Measurements from ENCODE around the gene NRIP1.
"Not testable (repeated sequence)": the region's sequence is repeated elsewhere in the genome, so short reads cannot be mapped to it uniquely, and the experiment has no call there.

The NRIP1 gene

DNA sequence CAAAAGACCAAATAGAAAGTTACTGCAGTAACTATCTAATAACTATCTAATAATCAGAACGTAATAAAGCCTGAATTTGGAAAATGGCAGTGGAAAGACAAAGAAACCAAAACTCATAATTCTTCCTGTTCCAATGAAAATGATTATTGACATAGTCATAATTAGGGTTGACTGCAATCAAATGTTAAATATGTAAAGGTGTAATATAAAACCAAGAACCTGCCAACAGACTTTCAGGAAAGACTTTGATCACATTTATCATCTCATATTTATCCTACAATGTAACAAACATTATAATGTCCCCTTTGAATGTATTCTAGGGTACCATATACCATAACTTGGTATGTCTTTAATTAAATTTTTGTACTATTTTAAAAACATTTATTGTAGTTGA is 26.9 kb downstream of the NRIP1 start:
- no peak for DNase-seq (ENCODE audit: low spot score)

DNA sequence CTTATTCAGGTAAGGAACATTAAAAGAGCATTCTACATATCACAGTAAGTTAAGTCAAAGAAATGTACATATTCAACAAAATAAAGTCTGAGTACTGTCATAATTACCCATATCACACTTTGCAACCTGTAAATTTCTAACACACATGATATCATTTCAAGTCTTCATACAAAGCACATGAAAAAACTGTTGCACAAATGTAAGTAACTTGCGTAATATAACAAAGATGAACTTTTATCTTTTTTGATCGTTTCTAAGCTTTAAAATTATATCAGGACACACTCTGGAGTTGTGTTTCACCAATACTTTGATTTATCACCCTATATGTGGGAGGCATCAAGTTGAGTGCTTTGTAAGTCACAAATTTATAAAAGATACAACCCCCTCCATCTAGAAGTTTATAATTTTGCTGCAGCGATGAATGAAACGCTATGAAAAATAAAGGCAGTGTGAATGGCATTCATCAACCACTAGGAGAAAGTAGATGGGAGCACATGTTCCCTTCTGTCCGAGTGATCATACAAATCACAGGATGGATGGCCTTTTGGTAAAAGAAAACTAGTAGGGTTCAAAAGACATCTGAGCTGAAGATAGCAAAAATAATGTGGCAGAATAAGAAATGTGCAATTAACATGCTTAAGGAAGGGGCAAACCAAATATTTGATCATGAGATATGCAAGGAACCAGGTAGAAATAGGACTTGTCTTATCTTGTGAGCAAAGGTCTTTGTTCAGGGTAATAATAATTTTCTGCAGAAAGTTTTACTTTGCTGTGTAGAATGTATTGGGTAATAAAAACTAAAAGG is 27.5 kb downstream of the NRIP1 start:
- no peak for DNase-seq (ENCODE audit: low spot score)

DNA sequence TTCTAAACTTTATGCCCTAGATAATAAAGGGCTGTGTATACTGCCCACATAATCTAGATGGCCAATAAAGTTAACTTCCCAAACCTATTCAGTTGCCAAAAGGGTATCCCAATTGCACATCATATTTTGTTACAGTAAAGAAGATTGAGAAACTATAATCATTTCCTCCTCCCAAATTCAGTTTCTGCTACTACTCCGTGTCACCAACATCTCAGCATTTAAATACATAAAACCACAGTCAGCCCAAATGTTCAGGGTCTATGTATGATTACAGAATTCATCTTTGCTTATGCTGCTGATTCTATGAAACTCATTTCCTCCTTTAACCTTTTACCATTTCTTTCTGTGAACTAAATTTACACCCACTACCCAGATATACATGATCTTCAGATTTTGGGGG is 28.6 kb downstream of the NRIP1 start:
- DNase-seq (ENCODE audit: low spot score): no peak

DNA sequence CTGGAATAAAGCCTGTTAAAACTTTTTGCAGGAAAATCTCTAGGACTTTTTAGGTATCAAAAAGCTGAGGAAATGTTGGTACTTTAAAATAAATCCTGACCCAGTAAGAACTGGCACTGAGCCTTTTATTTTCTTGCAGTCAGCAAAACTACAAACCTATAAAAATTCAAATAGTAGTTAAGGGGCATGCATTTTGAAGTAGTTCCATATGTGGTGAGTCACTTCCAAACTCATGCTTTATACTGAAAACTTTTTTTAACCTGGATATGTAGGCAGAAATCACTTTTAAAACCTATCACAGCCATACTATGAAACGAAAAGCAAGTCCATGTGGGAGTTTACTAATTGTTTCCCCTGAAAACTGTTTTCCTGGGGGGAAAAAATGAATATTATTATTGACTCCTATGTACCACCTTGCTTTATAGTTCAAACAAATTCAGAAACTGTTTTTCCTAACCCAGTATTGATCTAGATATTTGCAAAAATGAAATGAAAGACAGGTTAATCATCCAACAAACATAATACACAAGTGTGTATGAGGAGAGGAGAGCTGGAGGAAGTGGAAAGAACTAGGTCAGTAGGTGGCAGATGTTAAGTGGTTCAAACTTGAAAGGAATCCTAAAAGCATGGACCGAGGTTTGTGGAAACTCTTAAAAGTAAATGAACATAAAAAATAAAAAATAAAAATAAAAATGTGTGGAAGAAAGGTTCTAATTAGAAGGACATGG is 30.5 kb downstream of the NRIP1 start:
- peak; percentile 46 for DNase-seq (ENCODE audit: low spot score)

DNA sequence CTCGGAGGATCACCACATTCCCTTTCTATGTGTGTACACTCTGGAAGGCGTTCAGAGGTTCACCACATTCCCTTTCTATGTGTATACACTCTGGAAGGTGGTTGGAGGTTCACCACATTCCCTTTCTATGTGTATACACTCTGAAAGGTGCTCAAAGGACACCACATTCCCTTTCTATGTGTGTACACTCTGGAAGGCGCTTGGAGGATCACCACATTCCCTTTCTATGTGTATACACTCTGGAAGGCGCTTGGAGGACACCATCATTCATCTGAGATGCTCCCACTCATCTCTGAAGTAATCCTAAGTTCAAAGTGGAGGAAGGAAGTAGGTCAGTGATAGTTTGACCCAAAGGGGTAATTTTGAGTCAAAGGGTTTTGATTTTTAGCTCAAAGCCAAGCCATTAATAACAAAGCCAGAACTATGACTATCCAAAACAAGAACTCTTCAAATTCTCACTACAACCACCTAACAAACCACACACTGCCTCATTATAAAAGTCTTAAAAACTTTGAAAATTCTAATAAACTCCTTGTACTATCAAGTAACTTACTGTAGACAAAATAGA is 32.9 kb downstream of the NRIP1 start:
- peak; percentile 9 for DNase-seq (ENCODE audit: low spot score)

DNA sequence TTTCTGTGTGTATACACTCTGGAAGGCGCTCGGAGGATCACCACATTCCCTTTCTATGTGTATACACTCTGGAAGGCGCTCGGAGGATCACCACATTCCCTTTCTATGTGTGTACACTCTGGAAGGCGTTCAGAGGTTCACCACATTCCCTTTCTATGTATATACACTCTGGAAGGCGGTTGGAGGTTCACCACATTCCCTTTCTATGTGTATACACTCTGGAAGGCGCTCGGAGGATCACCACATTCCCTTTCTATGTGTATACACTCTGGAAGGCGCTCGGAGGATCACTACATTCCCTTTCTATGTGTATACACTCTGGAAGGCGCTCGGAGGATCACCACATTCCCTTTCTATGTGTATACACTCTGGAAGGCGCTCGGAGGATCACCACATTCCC is 33.4 kb downstream of the NRIP1 start:
- not testable (repeated sequence) for DNase-seq (ENCODE audit: low spot score)

DNA sequence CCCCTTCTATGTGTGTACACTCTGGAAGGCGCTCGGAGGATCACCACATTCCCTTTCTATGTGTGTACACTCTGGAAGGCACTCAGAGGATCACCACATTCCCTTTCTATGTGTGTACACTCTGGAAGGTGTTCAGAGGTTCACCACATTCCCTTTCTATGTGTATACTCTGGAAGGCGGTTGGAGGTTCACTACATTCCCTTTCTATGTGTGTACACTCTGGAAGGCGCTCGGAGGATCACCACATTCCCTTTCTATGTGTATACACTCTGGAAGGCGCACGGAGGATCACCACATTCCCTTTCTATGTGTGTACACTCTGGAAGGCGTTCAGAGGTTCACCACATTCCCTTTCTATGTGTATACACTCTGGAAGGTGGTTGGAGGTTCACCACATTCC is 33.9 kb downstream of the NRIP1 start:
- not testable (repeated sequence) for DNase-seq (ENCODE audit: low spot score)

DNA sequence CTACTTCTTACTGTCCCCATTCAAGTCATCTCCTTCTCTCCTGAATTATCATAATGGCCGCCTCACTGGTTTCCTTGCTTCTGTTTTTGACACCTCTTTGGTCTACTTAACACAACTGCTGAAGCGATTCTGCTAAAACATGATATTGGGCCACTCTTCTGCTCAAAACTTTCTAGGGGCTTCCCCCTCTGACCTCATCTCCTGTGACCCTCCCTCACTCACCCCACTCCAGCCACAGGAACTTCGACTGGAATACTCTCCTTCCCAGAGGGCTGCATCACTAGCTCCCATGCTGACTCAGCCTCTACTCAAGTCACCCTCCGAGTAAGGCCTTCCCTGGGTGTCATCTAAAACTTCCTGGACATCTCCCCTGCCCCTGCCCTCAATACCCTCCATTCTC is 35.7 kb downstream of the NRIP1 start:
- no peak for DNase-seq (ENCODE audit: low spot score)

DNA sequence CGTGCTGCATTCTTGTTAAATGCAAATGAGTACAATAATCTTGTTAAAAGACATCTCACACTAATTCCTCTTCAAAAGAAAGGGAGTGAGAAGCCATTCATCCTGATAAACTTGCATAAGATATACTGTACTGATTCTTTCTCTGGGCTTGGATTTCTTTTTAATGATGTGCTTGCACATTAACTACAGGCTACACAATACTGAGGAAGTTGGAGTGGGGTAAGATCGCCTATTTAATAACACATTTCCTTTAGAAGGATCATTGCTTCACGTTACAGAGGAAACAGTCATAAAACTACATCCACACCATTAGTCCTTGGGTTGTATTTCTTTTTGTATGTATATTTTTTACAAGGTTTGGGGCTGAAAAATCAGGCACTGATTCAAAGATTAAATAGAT is 36.6 kb downstream of the NRIP1 start:
- DNase-seq (ENCODE audit: low spot score): no peak

DNA sequence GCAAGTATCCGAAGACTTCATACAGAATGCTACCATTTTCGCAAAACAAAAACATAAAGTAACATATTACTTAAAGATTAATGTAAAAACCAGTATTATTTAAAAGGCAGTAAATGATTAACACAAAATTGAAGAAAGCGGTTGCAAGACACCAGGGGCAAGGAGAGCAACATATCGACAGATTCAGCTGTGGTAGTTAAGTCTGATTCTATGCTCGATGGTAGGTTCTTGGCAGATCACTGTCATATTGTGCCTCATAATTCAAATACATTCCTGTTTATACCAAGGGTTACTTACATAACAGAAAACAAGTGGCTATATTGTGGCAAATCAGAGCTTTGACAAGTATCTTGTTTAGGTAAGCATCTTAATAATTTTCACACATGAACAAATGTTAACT is 37.7 kb downstream of the NRIP1 start:
- no peak for DNase-seq (ENCODE audit: low spot score)

DNA sequence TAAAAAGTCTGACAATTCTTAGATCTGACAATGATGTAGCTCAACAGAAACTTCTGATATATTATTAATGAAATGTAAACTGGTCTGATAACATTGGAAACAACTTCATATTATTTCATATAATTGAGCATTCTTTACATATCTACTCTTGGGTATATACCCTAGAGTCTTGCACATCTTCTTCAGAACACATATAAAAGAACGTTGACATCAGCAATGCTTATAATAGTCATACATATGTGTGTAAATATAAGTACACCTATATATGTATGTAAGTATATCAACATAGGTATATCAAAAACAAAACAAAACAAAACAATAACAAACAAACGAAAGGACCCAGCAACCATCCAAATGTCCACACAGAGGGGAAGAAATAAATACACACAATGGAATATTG is 38.4 kb downstream of the NRIP1 start:
- DNase-seq (ENCODE audit: low spot score): no peak

DNA sequence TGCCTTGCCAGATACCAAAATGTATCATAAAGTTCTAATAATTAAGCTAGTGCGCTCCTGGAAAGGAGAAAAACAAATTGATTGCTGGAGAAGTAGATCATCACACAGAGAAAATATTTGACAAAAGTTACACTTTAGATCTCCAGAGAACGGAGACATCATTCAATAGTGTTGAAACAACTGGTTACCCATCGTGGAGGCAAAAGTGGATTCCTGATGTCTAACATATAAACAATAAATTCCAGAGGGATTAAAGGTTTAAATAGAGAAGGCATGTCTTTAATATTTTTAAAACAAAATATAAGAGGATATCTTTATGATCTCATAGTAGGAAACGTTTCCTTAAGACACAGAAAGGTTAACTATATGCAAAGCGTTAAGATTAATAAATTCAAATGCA is 41.0 kb downstream of the NRIP1 start:
- DNase-seq (ENCODE audit: low spot score): no peak

DNA sequence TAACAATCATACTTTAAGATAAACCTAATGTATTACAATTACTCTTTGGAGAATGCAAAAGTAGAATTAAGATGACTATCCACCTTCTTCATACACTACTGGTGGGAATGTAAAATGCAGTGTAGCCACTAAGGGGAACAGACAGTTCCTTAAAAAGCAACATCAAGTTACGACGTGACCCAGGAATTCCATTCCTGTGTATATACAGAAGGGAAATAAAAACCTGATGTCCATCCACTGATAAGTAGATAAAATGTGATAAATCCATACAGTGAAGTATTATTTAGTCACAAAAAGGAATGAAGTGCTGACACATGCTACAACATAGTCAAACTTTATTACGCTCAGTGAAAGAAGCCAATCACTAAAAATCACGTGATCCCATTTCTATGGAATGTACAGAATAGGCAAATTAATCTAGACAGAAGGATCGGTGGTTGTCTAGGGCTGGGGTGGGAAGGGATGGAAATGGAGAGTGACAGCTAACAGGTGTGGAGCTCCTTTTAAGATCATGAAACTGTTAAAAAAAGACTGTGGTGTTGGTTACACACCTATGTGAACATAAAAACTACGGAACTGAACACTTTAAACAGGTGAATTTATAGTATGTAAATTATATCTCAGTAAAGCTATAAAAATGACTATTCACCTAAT is 42.1 kb downstream of the NRIP1 start:
- DNase-seq (ENCODE audit: low spot score): no peak

DNA sequence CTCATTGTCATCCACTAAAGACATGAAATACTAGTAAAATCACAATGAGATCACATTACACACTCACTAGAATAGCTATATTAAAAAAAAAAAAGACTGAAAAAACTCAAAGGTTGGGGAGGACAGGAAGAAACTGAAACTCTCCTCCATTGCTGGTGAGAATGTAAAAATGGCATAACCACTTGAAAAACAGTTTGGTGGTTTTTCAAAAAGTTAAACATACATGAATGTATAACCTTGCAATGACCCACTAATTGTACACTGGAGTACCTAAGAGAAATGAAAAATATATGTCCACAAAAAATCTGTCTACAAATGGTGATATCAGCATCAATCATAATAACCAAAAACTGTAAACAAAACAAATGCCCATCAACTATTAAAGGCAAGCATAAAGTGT is 44.0 kb downstream of the NRIP1 start:
- no peak for DNase-seq (ENCODE audit: low spot score)

DNA sequence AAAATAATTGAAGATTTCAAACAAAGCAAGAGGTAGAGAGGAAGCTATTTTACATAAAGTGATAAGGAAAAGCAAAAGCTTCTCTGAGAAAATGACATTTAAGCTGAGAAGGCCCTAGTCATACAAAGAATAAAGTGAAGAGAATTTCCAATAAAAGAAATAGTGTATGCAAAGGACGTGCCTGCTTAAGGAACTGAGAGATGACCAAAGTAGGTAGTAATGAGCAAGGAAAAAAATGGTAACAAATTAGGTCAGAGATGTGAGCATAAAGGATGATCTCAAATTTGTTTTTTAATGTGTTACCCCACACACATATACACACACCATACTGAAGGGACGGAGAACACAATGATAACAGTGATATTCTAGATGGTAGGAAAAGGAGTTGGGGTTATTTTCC is 46.4 kb downstream of the NRIP1 start:
- DNase-seq (ENCODE audit: low spot score): no peak

DNA sequence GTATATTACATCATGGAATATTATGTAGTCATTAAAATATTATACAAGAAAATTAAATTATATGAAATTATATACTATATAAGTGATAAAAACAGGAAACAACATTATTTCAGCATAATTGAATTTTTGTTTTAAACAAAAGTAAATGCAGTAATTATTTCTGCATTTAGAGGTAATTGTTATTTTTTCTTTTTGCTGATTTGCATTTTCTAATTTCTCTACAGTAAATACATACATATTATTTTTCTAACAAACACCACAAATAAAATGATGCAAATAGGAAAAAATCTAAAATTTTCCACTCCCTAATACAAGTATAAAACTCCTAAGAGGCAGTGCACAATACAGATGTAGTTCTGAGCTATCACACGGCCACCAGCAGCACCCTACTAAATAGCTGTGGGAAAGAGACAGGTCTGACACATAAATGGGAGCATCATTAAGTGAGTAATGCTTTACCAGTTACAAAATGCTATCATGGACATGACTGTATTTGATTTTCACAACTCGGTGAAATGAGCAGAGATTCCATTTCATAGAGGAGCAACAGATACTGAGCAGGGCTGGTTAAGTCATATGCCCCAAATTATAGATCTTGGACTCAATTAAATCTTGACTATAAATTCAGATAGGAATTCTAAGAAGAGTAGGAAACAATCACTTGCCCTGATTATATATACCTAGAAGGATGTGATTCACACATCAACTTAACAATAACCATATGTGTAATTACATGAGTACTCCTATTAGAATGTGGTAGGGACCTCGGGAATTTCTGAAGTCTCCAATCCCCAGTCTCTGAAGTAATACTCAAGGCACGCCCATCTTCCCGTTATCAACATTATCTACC is 49.0 kb downstream of the NRIP1 start:
- peak; percentile 76 for DNase-seq (ENCODE audit: low spot score)

DNA sequence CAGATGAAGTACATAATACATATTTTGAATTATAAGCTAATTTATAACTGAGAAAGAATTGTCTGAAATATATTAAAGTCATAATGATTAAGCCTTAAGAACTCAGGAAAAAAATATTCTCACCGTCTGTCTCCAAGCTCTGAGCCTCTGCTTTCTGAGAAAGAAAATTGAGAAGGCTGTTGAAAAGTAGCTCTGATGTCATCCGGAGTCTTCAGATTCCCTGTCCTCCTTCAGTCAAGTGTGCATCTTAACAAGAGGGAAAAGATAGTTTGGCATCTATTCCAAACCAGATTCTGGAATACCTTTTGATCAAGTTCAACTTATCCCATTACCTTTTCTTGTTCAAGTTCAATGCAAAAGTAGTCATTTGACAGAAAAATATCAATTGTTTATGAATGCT is 50.6 kb downstream of the NRIP1 start:
- DNase-seq (ENCODE audit: low spot score): no peak

DNA sequence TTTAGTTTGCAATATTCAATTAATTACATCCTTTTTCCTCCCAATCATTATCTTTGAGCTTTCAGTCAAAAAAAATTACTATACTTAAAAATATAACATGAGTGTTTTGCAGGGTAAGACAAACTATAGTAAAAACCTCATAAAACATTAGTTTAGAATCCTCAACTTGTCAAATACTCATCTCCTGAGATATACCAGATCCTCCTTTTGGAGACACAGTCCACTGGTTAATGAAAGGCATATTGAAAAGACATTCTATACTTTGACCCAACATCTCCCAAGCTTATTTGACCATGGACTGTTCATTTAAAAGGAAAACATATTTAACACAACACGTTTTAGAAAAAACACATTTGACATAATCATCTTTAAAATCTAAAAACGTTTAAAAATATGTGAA is 52.8 kb downstream of the NRIP1 start:
- DNase-seq (ENCODE audit: low spot score): no peak

DNA sequence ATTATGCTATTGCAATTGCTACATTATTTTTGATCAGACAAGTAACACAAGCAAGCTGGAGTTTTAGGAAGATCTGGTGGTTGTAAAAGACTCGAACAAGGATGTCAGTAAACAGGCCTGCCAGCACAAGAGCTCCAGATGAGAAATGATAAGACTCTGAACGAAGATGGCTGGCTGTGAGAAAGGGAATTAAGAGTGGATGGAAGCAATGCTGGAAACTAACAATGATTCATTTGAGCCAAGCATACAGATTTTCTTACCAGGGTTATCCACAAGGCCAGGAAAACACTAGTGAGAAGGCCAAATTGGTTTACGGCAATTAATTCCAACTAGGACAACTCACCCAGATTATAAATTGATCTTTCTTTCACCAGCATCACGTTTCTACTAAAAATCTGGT is 54.2 kb downstream of the NRIP1 start:
- DNase-seq (ENCODE audit: low spot score): no peak

DNA sequence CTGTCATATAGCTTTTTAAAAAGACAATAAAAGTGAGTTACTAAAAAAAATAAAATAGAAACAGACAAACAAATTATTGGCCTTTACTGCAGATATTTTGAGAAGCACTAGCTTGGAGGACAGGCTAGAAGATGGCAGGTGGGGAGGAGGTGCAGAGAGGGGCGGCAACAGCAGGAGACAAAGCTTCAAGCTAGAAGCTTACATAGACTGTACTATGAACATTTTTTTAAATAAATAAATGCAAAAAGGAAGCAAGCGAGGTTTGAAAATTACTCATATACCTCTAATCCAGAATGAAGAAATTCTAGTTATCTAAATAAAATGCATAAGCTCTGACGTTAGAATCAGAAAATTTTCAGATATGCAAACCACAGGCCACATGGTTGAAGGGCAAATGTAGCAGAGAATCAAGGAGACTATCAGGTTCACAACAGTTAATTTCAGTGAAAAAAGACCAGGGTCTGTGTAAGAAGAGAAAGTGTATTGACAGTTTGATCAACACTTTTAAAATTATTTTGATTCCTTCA is 54.9 kb downstream of the NRIP1 start:
- DNase-seq (ENCODE audit: low spot score): peak; percentile 15

DNA sequence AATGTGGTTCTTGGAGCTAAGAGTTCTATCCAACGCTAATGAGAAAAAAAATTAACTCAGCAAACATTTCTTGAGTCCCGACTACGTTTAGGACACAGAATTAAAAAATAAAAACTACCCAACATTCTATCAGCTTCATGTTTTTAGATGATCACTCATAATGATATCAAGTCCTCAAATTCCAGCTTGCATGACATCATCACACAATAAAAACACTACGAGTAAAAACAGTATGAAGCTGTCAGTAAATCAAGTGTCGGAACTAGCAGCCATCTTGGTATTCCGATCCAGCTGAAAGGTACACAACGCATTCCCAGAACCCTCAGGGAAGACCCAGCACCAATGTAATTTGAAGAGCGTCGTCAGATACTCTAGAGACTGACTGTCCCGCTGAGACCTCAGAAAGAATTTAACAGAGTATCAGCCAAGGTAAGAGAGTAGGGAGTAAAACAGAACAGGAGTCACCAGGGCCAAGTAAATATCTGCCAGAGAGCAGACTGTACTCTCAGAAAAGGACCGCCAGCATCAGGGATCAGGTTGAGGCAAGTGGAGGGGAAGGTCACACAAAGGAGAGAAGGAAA is 57.0 kb downstream of the NRIP1 start:
- DNase-seq (ENCODE audit: low spot score): no peak
